Measurements from ENCODE around the gene NOTO.
A peak's percentile ranks its signal among the peaks of the same experiment; 100 is the strongest.

GRCh38 chr2:73260338-73260984 is 58.1 kb downstream of the NOTO start:
- TF ChIP-seq, protein P1, sequence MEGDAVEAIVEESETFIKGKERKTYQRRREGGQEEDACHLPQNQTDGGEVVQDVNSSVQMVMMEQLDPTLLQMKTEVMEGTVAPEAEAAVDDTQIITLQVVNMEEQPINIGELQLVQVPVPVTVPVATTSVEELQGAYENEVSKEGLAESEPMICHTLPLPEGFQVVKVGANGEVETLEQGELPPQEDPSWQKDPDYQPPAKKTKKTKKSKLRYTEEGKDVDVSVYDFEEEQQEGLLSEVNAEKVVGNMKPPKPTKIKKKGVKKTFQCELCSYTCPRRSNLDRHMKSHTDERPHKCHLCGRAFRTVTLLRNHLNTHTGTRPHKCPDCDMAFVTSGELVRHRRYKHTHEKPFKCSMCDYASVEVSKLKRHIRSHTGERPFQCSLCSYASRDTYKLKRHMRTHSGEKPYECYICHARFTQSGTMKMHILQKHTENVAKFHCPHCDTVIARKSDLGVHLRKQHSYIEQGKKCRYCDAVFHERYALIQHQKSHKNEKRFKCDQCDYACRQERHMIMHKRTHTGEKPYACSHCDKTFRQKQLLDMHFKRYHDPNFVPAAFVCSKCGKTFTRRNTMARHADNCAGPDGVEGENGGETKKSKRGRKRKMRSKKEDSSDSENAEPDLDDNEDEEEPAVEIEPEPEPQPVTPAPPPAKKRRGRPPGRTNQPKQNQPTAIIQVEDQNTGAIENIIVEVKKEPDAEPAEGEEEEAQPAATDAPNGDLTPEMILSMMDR (conservative IDR thresholded peaks at IDR 0.05; ENCODE audit: low read depth, low read length) = peak; percentile 22; the same call in 1 of the 2 replicates
- no peak for TF ChIP-seq EZH2 (IDR thresholded peaks at IDR 0.05; ENCODE audit: borderline replicate concordance, low read depth, low read length, poor library complexity, severe bottlenecking)
